Lung (tissue), 12 donors: Measurements from ENCODE around the gene ANLN. TPM values are rescaled to one million over a fixed set of nuclear protein-coding genes. Genes with fewer than 3 reads are reported as not detected.

Experiments
- ATAC-seq: fragments of 200-7000 bp; cut with Tn5 transposase; one replicate; pipeline ENCODE4 v1.9.1; 2020; ENCODE audit warnings: moderate number of reproducible peaks; ENCODE audit not compliant: insufficient read depth, low FRiP score
- DNase-seq, 3 donors: peaks; one replicate each; pipeline ENCODE4 v3.0.0-alpha.2; 2013 to 2017
- H3K27ac ChIP-seq, 2 donors: one replicate each; pipeline ENCODE4 v1.5.1; 2013; ENCODE audit warnings: mild to moderate bottlenecking in 2 of 2, moderate library complexity in 2 of 2, control low read depth in 1 of 2, inconsistent platforms in 1 of 2, low read depth in 1 of 2, low read length in 1 of 2
- H3K27me3 ChIP-seq, 3 donors: one replicate each; pipeline ENCODE4 v1.5.1; 2013; ENCODE audit warnings: low read length in 2 of 3; ENCODE audit not compliant: control insufficient read depth in 3 of 3, insufficient read depth in 3 of 3
- H3K36me3 ChIP-seq, 4 donors: one replicate each; pipeline ENCODE4 v1.5.1; 2013; ENCODE audit warnings: low read length in 4 of 4, mild to moderate bottlenecking in 1 of 4, moderate library complexity in 1 of 4; ENCODE audit not compliant: control insufficient read depth in 4 of 4, insufficient read depth in 4 of 4
- H3K4me1 ChIP-seq, 5 donors: one replicate each; pipeline ENCODE4 v1.5.1; 2013; ENCODE audit warnings: low read length in 5 of 5, mild to moderate bottlenecking in 2 of 5, moderate library complexity in 1 of 5; ENCODE audit not compliant: control insufficient read depth in 5 of 5, insufficient read depth in 5 of 5
- H3K4me3 ChIP-seq: one replicate; pipeline ENCODE4 v1.5.1; 2013; ENCODE audit warnings: mild to moderate bottlenecking, control low read depth, moderate library complexity
- H3K9ac ChIP-seq, 2 donors: one replicate each; pipeline ENCODE4 v1.5.1; 2013; ENCODE audit warnings: low read length in 2 of 2, control low read depth in 1 of 2; ENCODE audit not compliant: insufficient read depth in 1 of 2
- H3K9me3 ChIP-seq, 4 donors: one replicate each; pipeline ENCODE4 v1.5.1; 2013; ENCODE audit warnings: low read length in 3 of 4, mild to moderate bottlenecking in 1 of 4, moderate library complexity in 1 of 4; ENCODE audit not compliant: control insufficient read depth in 4 of 4, insufficient read depth in 3 of 4
- CTCF ChIP-seq: IDR thresholded peaks from 2 replicates; pipeline ENCODE4 v1.5.1; 2012; ENCODE audit warnings: mild to moderate bottlenecking; ENCODE audit errors: control extremely low read depth, extremely low read depth
- WGBS, 2 donors: extraction: QIAGEN DNeasy Blood & Tissue Kit; methylation state at CpG; one replicate each; pipeline ENCODE4 v1.1.7; 2013; 5-methylcytosine and 5-hydroxymethylcytosine counted together
- polyA plus RNA-seq, 2 donors: library from polyadenylated mRNA; stranded (reverse); fragments of 200-250 nt; gene quantifications; one replicate each; pipeline ENCODE4 v1.2.1, GENCODE V29; 2013
- total RNA-seq, 2 donors: library from RNA; depleted of rRNA in 1 of 2; stranded (reverse); fragments of >200 nt in 1 of 2; gene quantifications; one replicate each; pipeline ENCODE4 v1.2.1, GENCODE V29; 2014 to 2021
- donor health status: control.
- donor health status: control.
- donor health status: Bipolar disorder and iron deficiency.
- donor health status: healthy.
- donor health status: DM: yes; HTN: yes; CAD: no.

ANLN gene
- total and polyA plus RNA-seq, 4 donors, result 1.4 to 13.8 (median 3.2) TPM

- H3K27me3 ChIP-seq, result no peaks in the 10 kb centered on the region
- no peak overlapping the region for H3K27ac ChIP-seq
- H3K9me3 ChIP-seq, result no peaks in the 10 kb centered on the region
- H3K9ac ChIP-seq, result no peak overlapping the region
- H3K36me3 ChIP-seq, result peaks cover 0 to 22% (median 10%) of the 10 kb centered on the region in 4 donors
- TF ChIP-seq CTCF, result no peak
- ATAC-seq (no peak), DNase-seq (no peak)
- WGBS, 2 donors, result 88 to 92% methylated on average over 2 of the region's 2 CpGs
- no peak overlapping the region for H3K4me3 ChIP-seq
- no peaks in the 10 kb centered on the region for H3K4me1 ChIP-seq
Observed at GRCh38 chr7:36415144-36415543, 25.5 kb downstream of the ANLN start.

GRCh38 chr7:36416251-36416650, 26.6 kb downstream of the ANLN start:
- Histone ChIP-seq H3K27ac (no peak overlapping the region), H3K36me3 (peaks cover 0 to 23% (median 10%) of the 10 kb centered on the region in 4 donors), H3K9ac (no peak overlapping the region), H3K9me3 (no peaks in the 10 kb centered on the region), H3K4me1 (no peaks in the 10 kb centered on the region), H3K4me3 (no peak overlapping the region), H3K27me3 (no peaks in the 10 kb centered on the region)
- ATAC-seq (no peak), DNase-seq (no peak)
- TF ChIP-seq CTCF, result no peak
- 96 to 99% methylated on average over 3 of the region's 3 CpGs for WGBS, 2 donors

- Histone ChIP-seq H3K27me3 (no peaks in the 10 kb centered on the region), H3K4me3 (no peak overlapping the region), H3K4me1 (no peaks in the 10 kb centered on the region), H3K9me3 (no peaks in the 10 kb centered on the region), H3K36me3 (peaks cover 0 to 14% (median 7%) of the 10 kb centered on the region in 4 donors), H3K27ac (no peak overlapping the region), H3K9ac (no peak overlapping the region)
- no peak for TF ChIP-seq CTCF
- ATAC-seq (no peak), DNase-seq (no peak)
- WGBS, 2 donors, result 97% methylated on average over 3 of the region's 3 CpGs
Observed at GRCh38 chr7:36420307-36420706, 30.6 kb downstream of the ANLN start.

- DNase-seq, result no peak
- H3K27ac ChIP-seq, result no peak overlapping the region
- H3K4me1 ChIP-seq, result no peaks in the 10 kb centered on the region
- no peak for TF ChIP-seq CTCF
- 96 to 99% methylated on average over 3 of the region's 3 CpGs for WGBS, 2 donors
- ATAC-seq, result no peak
- H3K27me3 ChIP-seq, result no peaks in the 10 kb centered on the region
- H3K36me3 ChIP-seq, result peaks cover 0 to 23% (median 8%) of the 10 kb centered on the region in 4 donors
- no peak overlapping the region for H3K9ac ChIP-seq
- no peaks in the 10 kb centered on the region for H3K9me3 ChIP-seq
- no peak overlapping the region for H3K4me3 ChIP-seq
Observed at GRCh38 chr7:36422072-36422471, 32.4 kb downstream of the ANLN start.
